Lower lobe of right lung (tissue), 2 donors: ENCODE results near the gene CLCN3. TPM values are rescaled to one million over a fixed set of nuclear protein-coding genes. Genes with fewer than 3 reads are reported as not detected.

ENCODE experiments used
- ATAC-seq, 2 donors: fragments of 200-7000 bp; cut with Tn5 transposase; one replicate each; pipeline ENCODE4 v1.9.1; 2020 to 2022; ENCODE audit warnings: mild to moderate bottlenecking in 2 of 2, moderate library complexity in 2 of 2
- DNase-seq: peaks from one replicate; pipeline ENCODE4 v3.0.0-alpha.2; 2020
- H3K27ac ChIP-seq: fragments of 200-600 bp; one replicate; pipeline ENCODE4 v1.8.0; 2022
- H3K27me3 ChIP-seq: fragments of 200-600 bp; one replicate; pipeline ENCODE4 v1.8.0; 2022; ENCODE audit warnings: low read depth
- H3K36me3 ChIP-seq: fragments of 200-600 bp; one replicate; pipeline ENCODE4 v1.8.0; 2022; ENCODE audit warnings: mild to moderate bottlenecking
- H3K4me1 ChIP-seq: fragments of 200-600 bp; one replicate; pipeline ENCODE4 v1.8.0; 2022
- H3K4me3 ChIP-seq: fragments of 200-600 bp; one replicate; pipeline ENCODE4 v1.8.0; 2022; ENCODE audit warnings: mild to moderate bottlenecking
- H3K9me3 ChIP-seq: fragments of 200-600 bp; one replicate; pipeline ENCODE4 v1.8.0; 2022
- CTCF ChIP-seq: fragments of 200-600 bp; IDR thresholded peaks from one replicate; pipeline ENCODE4 v1.8.0; 2022; ENCODE audit warnings: antibody characterized with exemption, mild to moderate bottlenecking
- intact Hi-C: fragments of 100-400 bp; cut with DNase I; formaldehyde crosslinking; loops from one replicate; pipeline ENCODE4 v1.11.0; 2022
- total RNA-seq: library from RNA; stranded (reverse); fragmentation: NEBNext Ultra II Directional; extraction: Animal tissue kit (Norgen Biotek cat#: 25700); gene quantifications from one replicate; pipeline ENCODE4 v1.2.1, GENCODE V29; 2021
- donor health status: DM: no; HTN: yes; CAD: no; lungs with severe emphysema.

Gene CLCN3
- total RNA-seq, 1 donor from 2014 or later, result 41.8 TPM

- Histone ChIP-seq H3K4me3 (no peak overlapping the region), H3K27ac (no peak overlapping the region), H3K4me1 (peaks cover 6% of the 10 kb centered on the region), H3K36me3 (peaks cover 7% of the 10 kb centered on the region), H3K9me3 (no peaks in the 10 kb centered on the region), H3K27me3 (no peaks in the 10 kb centered on the region)
- TF ChIP-seq CTCF, result no peak
- intact Hi-C loops, result no loop called here
- DNase-seq (no peak), ATAC-seq (no peak)
These were observed 29.3 kb downstream of the CLCN3 start for GRCh38 chr4:169649545-169650226.

- intact Hi-C loops, result no loop called here
- H3K9me3 ChIP-seq, result no peaks in the 10 kb centered on the region
- peaks cover 6% of the 10 kb centered on the region for H3K4me1 ChIP-seq
- no peak overlapping the region for H3K4me3 ChIP-seq
- no peaks in the 10 kb centered on the region for H3K36me3 ChIP-seq
- no peak for TF ChIP-seq CTCF
- H3K27me3 ChIP-seq, result no peaks in the 10 kb centered on the region
- ATAC-seq (no peak), DNase-seq (no peak)
- no peak overlapping the region for H3K27ac ChIP-seq
These were observed 30.0 kb downstream of the CLCN3 start for GRCh38 chr4:169650227-169650936.

- DNase-seq, result no peak
- intact Hi-C loops, result no loop called here
- no peak for ATAC-seq
- no peaks in the 10 kb centered on the region for H3K27me3 ChIP-seq
- H3K4me3 ChIP-seq, result no peak overlapping the region
- no peaks in the 10 kb centered on the region for H3K9me3 ChIP-seq
- H3K4me1 ChIP-seq, result peaks cover 6% of the 10 kb centered on the region
- TF ChIP-seq CTCF, result no peak
- no peak overlapping the region for H3K27ac ChIP-seq
- H3K36me3 ChIP-seq, result no peaks in the 10 kb centered on the region
These were observed 32.2 kb downstream of the CLCN3 start for GRCh38 chr4:169652535-169652934.

GRCh38 chr4:169655401-169655800 is 35.0 kb downstream of the CLCN3 start:
- no peaks in the 10 kb centered on the region for H3K9me3 ChIP-seq
- no peak for DNase-seq
- intact Hi-C loops, result no loop called here
- no peak for ATAC-seq
- peaks cover 24% of the 10 kb centered on the region for H3K4me1 ChIP-seq
- H3K36me3 ChIP-seq, result no peaks in the 10 kb centered on the region
- H3K27ac ChIP-seq, result no peak overlapping the region
- H3K27me3 ChIP-seq, result no peaks in the 10 kb centered on the region
- no peak overlapping the region for H3K4me3 ChIP-seq
- no peak for TF ChIP-seq CTCF

GRCh38 chr4:169657470-169658107 is 37.2 kb downstream of the CLCN3 start:
- intact Hi-C loops, result no loop called here
- no peak overlapping the region for H3K27ac ChIP-seq
- DNase-seq (no peak), ATAC-seq (no peak)
- H3K27me3 ChIP-seq, result no peaks in the 10 kb centered on the region
- H3K9me3 ChIP-seq, result no peaks in the 10 kb centered on the region
- TF ChIP-seq CTCF, result no peak
- no peaks in the 10 kb centered on the region for H3K36me3 ChIP-seq
- peaks cover 18% of the 10 kb centered on the region for H3K4me1 ChIP-seq
- no peak overlapping the region for H3K4me3 ChIP-seq
